Measurements from ENCODE around the gene RTKN2.
"Not testable (repeated sequence)": the region's sequence is repeated elsewhere in the genome, so short reads cannot be mapped to it uniquely, and the experiment has no call there.

The RTKN2 gene, protein sequence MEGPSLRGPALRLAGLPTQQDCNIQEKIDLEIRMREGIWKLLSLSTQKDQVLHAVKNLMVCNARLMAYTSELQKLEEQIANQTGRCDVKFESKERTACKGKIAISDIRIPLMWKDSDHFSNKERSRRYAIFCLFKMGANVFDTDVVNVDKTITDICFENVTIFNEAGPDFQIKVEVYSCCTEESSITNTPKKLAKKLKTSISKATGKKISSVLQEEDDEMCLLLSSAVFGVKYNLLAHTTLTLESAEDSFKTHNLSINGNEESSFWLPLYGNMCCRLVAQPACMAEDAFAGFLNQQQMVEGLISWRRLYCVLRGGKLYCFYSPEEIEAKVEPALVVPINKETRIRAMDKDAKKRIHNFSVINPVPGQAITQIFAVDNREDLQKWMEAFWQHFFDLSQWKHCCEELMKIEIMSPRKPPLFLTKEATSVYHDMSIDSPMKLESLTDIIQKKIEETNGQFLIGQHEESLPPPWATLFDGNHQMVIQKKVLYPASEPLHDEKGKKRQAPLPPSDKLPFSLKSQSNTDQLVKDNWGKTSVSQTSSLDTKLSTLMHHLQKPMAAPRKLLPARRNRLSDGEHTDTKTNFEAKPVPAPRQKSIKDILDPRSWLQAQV

GRCh38 chr10:62268399-62269114, at the start of gene RTKN2:
TSS of gene RTKN2 (minus strand) at chr10:62268844. CDS start at chr10:62268610, 234 bp downstream.
- no peak for DNase-seq (ENCODE audit: low spot score)

GRCh38 chr10:62317257-62317656, 48.6 kb upstream of the RTKN2 start:
- no peak for DNase-seq (ENCODE audit: low spot score)

DNA sequence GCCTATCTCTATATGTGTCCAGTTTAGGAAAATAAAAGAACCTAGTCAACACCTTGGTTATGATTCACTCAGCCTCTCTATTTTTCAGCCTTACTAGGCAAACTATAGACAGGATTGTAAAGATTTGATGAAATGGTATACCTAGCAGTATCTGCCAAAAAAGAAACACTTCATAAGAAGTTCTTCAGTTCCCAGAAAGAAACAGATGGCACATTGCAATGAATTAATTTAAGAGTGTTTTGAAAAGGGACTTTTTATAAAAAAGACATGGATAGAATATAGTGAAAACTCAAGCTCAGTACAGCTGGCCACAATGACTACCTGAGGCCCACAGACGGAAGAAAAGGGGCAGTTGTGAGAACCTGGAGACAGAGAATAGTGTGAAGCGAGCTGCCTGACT, 40.6 kb upstream of the RTKN2 start:
- no peak for DNase-seq (ENCODE audit: low spot score)

DNA sequence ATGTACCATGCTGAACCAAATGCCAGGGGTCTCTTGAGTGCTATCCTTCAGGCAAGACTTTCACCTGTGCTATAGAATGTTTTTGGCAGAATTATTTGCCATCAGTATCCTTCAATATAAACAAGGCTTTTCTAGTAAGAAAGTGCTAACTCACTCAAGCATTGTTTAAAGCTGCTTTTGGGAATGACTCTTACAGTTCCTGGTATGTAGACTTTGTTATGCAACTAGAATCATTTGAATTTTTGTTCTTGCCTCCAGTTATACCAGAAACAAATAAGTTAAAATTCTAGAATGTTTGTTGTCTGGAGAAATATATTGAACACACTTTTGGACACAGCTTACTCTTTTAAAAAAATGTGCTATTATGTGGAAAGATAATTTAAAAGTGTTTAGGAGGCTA, 39.5 kb upstream of the RTKN2 start:
- DNase-seq (ENCODE audit: low spot score) = no peak

GRCh38 chr10:62307635-62308034, 39.0 kb upstream of the RTKN2 start:
- no peak for DNase-seq (ENCODE audit: low spot score)

GRCh38 chr10:62306663-62307062, 38.0 kb upstream of the RTKN2 start:
- DNase-seq (ENCODE audit: low spot score) = no peak

DNA sequence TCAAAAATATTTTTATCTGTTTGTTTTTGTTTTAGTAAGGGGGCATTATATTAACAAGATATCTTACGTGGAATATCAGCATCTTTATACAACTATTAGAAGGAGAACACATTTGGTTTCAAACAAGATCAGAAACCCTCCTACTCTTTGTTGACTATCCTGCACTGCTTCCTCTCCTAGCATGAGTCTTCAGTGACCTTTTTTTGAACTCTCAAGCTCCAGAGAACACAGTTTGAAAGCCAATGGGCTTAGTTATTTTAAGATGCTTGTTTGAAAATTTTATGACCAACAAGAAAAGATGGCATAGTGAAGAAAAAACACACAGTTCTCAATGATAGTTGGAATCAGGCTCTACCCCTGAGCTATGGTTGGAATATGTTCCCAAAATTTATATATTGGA, 37.2 kb upstream of the RTKN2 start:
- DNase-seq (ENCODE audit: low spot score) = no peak

GRCh38 chr10:62303922-62304321, 35.3 kb upstream of the RTKN2 start:
- DNase-seq (ENCODE audit: low spot score) = no peak

GRCh38 chr10:62302760-62303159, 34.1 kb upstream of the RTKN2 start:
- no peak for DNase-seq (ENCODE audit: low spot score)

- DNase-seq (ENCODE audit: low spot score) = no peak
Measured at GRCh38 chr10:62297857-62298256, 29.2 kb upstream of the RTKN2 start.

DNA sequence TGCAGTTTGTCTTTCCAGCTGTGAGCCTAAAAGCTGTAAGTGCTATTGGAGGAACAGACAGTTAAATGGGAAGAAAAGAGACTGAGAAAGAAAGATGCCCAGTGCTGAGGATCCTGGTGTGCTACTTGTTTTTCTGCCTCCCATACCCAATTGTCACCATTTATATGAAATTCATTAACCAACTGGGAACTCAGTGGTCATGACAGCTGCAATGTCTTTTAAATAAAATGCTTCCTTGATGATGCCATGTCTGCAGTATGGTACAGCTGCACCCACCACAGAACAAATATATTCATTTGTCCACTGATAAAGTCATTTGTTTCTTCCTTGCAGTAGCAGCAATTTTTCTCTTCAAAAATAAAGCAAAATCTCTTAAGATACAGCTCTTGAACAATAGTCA, 15.6 kb upstream of the RTKN2 start:
- no peak for DNase-seq (ENCODE audit: low spot score)

DNA sequence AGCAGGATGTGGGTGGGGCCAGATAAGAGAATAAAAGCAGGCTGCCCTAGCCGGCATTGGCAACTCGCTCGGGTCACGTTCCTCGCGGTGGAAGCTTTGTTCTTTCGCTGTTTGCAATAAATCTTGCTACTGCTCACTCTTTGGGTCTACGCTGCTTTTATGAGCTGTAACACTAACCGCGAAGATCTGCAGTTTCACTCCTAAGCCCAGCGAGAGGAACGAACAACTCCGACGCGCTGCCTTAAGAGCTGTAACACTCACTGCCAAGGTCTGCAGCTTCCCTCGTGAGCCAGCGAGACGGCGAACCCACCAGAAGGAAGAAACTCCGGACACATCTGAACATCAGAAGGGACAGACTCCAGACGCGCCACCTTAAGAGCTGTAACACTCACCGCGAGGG, 12.7 kb upstream of the RTKN2 start:
- not testable (repeated sequence) for DNase-seq (ENCODE audit: low spot score)

- not testable (repeated sequence) for DNase-seq (ENCODE audit: low spot score)
Measured at GRCh38 chr10:62280392-62280791, 11.7 kb upstream of the RTKN2 start.

DNA sequence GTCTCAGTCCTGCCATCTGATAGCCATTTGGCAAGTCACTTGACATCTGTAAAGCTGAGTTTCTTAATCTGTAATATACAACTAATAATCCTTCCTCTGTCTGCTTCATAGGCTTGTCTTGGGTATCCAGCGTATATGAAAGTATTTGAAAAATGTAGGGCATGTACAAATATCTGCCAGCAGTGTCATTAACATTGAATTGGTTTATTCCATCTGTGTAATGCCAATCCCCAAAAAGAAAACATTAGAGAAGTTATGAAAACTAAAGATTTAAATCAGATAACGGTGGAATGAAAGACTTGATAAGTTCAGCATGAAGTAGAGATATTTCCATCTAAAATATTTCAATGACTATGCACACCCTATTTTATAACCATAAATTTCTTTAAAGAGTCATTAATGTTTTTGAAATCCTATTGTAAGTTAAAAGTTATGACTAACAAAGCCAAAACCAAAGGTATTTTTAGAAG, 9.8 kb upstream of the RTKN2 start:
- no peak for DNase-seq (ENCODE audit: low spot score)

DNA sequence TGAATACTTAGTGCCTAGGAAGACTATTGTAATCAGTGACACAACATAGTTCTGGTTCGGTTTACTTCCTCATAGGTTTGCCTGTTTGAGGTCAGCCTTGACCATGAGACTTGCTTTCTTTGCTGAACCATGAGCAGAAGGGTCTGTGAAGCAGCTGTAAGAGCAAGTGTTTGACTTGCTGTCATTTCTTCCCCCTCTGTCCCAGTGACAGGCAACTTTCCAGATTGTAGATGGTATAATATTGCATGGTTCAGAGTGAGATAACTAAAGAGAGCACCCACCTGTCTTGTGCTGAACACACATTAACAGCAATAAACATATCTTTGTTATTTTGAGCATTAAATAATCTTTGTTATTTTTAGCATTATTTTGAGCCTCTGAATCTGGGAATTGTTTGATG, 9.3 kb upstream of the RTKN2 start:
- DNase-seq (ENCODE audit: low spot score) = no peak

DNA sequence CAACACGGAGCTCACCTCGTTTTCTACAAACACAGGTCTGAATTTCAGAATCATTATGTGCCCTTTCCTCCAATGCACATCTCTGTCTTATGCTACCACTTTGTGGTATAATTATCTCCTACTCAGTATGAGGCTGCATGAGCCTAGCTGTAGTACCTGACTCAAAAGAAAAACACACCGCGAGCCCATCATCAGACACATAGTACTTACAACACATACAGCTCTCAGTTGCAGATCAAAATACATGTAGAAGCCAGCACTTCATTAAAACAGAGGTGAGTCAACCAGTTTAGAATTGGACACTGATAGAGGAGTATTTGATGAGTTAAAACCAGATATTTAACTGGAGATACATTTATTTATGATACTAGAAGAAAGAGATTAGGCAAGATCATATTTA, 1.4 kb upstream of the RTKN2 start:
- no peak for DNase-seq (ENCODE audit: low spot score)

GRCh38 chr10:62268027-62268398, 631 bp downstream of the RTKN2 start:
- no peak for DNase-seq (ENCODE audit: low spot score)

- DNase-seq (ENCODE audit: low spot score) = no peak
Measured at GRCh38 chr10:62266611-62267010, 2.0 kb downstream of the RTKN2 start.

DNA sequence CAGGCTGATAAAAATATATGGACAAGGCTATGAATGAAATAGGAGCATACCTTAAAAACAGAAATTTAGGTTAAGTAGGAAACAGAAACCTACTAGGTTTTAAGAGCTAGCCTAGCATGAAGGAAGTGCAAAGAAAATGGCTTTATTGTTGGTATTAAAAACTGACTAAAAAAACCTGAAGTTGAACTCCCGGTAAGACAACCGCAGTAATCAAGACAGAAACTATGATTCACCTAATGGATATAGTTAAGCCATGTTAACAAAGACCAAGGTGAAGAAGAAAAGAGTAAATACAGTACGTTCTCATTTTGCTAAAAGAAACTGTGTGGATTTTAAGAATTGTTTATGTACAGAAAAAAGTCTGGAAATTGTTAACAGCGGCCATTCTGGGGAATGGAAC, 2.5 kb downstream of the RTKN2 start:
- DNase-seq (ENCODE audit: low spot score) = no peak

GRCh38 chr10:62264702-62265436, 3.8 kb downstream of the RTKN2 start:
- DNase-seq (ENCODE audit: low spot score) = no peak

GRCh38 chr10:62264126-62264525, 4.5 kb downstream of the RTKN2 start:
- no peak for DNase-seq (ENCODE audit: low spot score)

- DNase-seq (ENCODE audit: low spot score) = no peak
Measured at GRCh38 chr10:62261666-62262065, 7.0 kb downstream of the RTKN2 start.

All from hematopoietic multipotent progenitor cell treated with erythropoietin and hydrocortisone succinate and interleukin-3 and kit ligand, for 17 days (in vitro differentiated cells).